Measurements from ENCODE around the gene SERTAD1. TPM values are rescaled to one million over a fixed set of nuclear protein-coding genes. Genes with fewer than 3 reads are reported as not detected.

Gene SERTAD1
- total and polyA plus RNA-seq, 10 donors, result 8.5 to 19.7 (median 13.0) TPM

GRCh38 chr19:40422748-40423566 lies 2.8 kb downstream of the SERTAD1 start:
- intact Hi-C loops (cut with DNase I; ENCODE audit: low total_unique reads), result no loop called here
- peak; percentile 82 for DNase-seq
- peaks cover 22 to 69% (median 51%) of the 10 kb centered on the region in 6 donors for H3K4me1 ChIP-seq
- no peak overlapping the region for H3K4me3 ChIP-seq
- peak overlapping the region in 6 of 8 donors; percentile 51 to 100 (median 99) for H3K27ac ChIP-seq
- peak in 1 of 3 donors; percentile 18 for TF ChIP-seq POLR2AphosphoS5 (IDR thresholded peaks at IDR 0.05)
- no peak for TF ChIP-seq CTCF (IDR thresholded peaks at IDR 0.05 in 8 of 11, conservative IDR thresholded peaks at IDR 0.05 in 3 of 11)
- peaks cover 0 to 16% (median 11%) of the 10 kb centered on the region in 6 donors for H3K36me3 ChIP-seq
- no peaks in the 10 kb centered on the region for H3K27me3 ChIP-seq (replicated peaks in 1 of 7)
- 89 to 94% (median 91%) methylated on average over 26 to 31 of the region's 31 CpGs for WGBS, 5 donors
- H3K9me3 ChIP-seq, result no peaks in the 10 kb centered on the region

- intact Hi-C loops (cut with DNase I; ENCODE audit: low total_unique reads), result no loop called here
- Histone ChIP-seq H3K36me3 (peaks cover 0 to 16% (median 11%) of the 10 kb centered on the region in 6 donors), H3K27me3 (replicated peaks in 1 of 7) (no peaks in the 10 kb centered on the region), H3K4me1 (peaks cover 22 to 75% (median 58%) of the 10 kb centered on the region in 6 donors), H3K27ac (peak overlapping the region; percentile 96 to 100 (median 99)), H3K4me3 (no peak overlapping the region), H3K9me3 (no peaks in the 10 kb centered on the region)
- TF ChIP-seq POLR2AphosphoS5 (IDR thresholded peaks at IDR 0.05) (no peak), CTCF (IDR thresholded peaks at IDR 0.05 in 8 of 11, conservative IDR thresholded peaks at IDR 0.05 in 3 of 11) (no peak), POLR2A (IDR thresholded peaks at IDR 0.05) (no peak)
- no peak for DNase-seq
- WGBS, 5 donors, result 80 to 92% (median 89%) methylated on average over 16 of the region's 16 CpGs
Measured at GRCh38 chr19:40421993-40422747, 3.6 kb downstream of the SERTAD1 start.

DNA sequence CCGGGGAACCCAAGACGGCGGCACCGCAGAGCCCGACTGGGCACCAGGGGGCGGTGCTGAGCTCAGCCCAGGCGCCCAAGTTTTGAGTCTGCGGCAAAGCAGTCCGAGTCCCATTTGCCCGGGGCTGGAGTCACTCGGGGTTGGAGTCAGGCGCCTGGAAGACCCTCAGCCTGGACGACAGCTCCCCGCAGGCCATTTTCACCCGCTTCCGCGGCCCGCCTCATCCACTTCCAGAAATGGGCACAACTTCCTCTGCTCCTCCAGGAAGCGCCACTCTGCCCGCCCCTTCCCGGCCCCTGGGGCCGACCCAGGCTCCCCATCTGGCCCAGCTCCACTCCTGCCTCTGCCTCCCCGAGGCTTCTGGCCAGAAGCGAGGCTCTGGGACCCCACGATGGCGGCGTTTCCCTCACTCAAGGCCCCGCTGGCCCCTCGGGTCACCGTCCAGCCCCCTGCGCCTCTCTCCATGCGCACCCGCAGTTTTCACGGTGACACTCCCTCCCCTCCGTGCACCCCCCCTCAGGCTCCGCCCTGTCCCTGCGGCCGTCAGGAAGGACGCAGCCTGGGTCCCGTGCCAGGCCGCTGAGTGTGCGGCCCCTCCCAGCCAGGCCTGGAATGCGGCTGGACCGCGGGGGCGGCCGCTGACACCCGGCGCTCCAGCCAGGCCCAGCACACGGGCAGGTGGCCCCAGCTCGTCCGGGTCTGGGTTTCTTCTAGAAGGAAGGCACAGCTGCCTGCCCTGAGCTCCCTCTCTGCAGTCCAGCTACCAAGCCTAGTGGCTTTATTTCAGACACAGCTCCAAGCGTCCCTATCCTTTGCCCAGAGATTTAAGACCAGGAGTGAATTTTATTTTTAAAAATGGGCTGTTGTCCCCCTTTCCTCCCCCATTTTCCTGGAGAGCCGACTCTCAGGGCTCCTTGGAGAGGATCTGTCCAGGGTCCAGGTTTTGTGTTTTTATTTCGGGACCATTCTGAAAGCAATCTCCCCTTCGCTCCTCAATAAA lies 4.7 kb downstream of the SERTAD1 start:
- Histone ChIP-seq H3K4me3 (peak overlapping the region; percentile 58 to 88 (median 61)), H3K27ac (peak overlapping the region; percentile 96 to 100 (median 99)), H3K9me3 (no peaks in the 10 kb centered on the region), H3K36me3 (peaks cover 0 to 16% (median 11%) of the 10 kb centered on the region in 6 donors), H3K4me1 (peaks cover 22 to 75% (median 59%) of the 10 kb centered on the region in 6 donors), H3K27me3 (replicated peaks in 1 of 7) (no peaks in the 10 kb centered on the region)
- 3 to 4% (median 3%) methylated on average over 38 to 56 of the region's 56 CpGs for WGBS, 5 donors
- intact Hi-C loops (cut with DNase I; ENCODE audit: low total_unique reads), result no loop called here
- peak; percentile 96 for DNase-seq
- TF ChIP-seq POLR2AphosphoS5 (IDR thresholded peaks at IDR 0.05), result peak; percentile 92 to 96 (median 95)
- TF ChIP-seq CTCF (IDR thresholded peaks at IDR 0.05 in 8 of 11, conservative IDR thresholded peaks at IDR 0.05 in 3 of 11), result peak; percentile 81 to 95 (median 92)
- TF ChIP-seq POLR2A (IDR thresholded peaks at IDR 0.05), result peak; percentile 19 to 69 (median 41)
